ENCODE measurements around the gene RAB44. TPM values are rescaled to one million over a fixed set of nuclear protein-coding genes. Genes with fewer than 3 reads are reported as not detected.

Gene RAB44
- total and polyA plus RNA-seq, 2 of the 13 experiments (the other 11 are each of a cell fraction or from before 2014, with no cell fraction given), result not detected

DNA sequence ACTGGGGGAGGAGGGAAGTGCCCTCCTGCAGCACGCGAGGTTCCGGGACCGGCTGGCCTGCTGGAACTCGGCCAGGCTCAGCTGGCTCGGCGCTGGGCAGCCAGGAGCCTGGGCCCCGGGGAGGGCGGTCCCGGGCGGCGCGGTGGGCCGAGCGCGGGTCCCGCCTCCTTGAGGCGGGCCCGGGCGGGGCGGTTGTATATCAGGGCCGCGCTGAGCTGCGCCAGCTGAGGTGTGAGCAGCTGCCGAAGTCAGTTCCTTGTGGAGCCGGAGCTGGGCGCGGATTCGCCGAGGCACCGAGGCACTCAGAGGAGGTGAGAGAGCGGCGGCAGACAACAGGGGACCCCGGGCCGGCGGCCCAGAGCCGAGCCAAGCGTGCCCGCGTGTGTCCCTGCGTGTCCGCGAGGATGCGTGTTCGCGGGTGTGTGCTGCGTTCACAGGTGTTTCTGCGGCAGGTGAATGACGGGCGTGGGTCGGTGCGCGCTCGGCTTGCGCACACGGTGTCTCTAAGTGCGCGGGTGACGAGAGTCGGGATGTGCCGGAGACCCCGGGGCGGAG is 19.1 kb upstream of the RAB44 start, which contains the start of gene CDKN1A (continued):
- peak; percentile 59 for TF ChIP-seq ELF1 (CRISPR knock-in tag; IDR thresholded peaks at IDR 0.05)
- TF ChIP-seq HOXA5 (CRISPR knock-in tag; IDR thresholded peaks at IDR 0.05), result peak; percentile 90
- peak; percentile 40 for TF ChIP-seq MXD4 (CRISPR knock-in tag; IDR thresholded peaks at IDR 0.05)
- no peak for TF ChIP-seq ZNF225 (CRISPR knock-in tag; IDR thresholded peaks at IDR 0.05)
- TF ChIP-seq ZNF652 (CRISPR knock-in tag; IDR thresholded peaks at IDR 0.05; ENCODE audit: borderline replicate concordance, low read depth), result no peak
- no peak for TF ChIP-seq MBD4 (IDR thresholded peaks at IDR 0.05; ENCODE audit: borderline replicate concordance, low read length)
- TF ChIP-seq ZNF720 (CRISPR knock-in tag; IDR thresholded peaks at IDR 0.05), result no peak
- no peak for TF ChIP-seq ZNF598 (CRISPR knock-in tag; IDR thresholded peaks at IDR 0.05; ENCODE audit: borderline replicate concordance)
- no peak for TF ChIP-seq ATM (IDR thresholded peaks at IDR 0.05; ENCODE audit: borderline replicate concordance)
- peak; percentile 15; the same call in 1 of the 2 replicates for TF ChIP-seq IRF2 (CRISPR knock-in tag; IDR thresholded peaks at IDR 0.05)
- no peak for TF ChIP-seq NONO (IDR thresholded peaks at IDR 0.05)
- peak; percentile 52 for TF ChIP-seq NONO (CRISPR knock-in tag; conservative IDR thresholded peaks at IDR 0.05)
- TF ChIP-seq, protein P1, sequence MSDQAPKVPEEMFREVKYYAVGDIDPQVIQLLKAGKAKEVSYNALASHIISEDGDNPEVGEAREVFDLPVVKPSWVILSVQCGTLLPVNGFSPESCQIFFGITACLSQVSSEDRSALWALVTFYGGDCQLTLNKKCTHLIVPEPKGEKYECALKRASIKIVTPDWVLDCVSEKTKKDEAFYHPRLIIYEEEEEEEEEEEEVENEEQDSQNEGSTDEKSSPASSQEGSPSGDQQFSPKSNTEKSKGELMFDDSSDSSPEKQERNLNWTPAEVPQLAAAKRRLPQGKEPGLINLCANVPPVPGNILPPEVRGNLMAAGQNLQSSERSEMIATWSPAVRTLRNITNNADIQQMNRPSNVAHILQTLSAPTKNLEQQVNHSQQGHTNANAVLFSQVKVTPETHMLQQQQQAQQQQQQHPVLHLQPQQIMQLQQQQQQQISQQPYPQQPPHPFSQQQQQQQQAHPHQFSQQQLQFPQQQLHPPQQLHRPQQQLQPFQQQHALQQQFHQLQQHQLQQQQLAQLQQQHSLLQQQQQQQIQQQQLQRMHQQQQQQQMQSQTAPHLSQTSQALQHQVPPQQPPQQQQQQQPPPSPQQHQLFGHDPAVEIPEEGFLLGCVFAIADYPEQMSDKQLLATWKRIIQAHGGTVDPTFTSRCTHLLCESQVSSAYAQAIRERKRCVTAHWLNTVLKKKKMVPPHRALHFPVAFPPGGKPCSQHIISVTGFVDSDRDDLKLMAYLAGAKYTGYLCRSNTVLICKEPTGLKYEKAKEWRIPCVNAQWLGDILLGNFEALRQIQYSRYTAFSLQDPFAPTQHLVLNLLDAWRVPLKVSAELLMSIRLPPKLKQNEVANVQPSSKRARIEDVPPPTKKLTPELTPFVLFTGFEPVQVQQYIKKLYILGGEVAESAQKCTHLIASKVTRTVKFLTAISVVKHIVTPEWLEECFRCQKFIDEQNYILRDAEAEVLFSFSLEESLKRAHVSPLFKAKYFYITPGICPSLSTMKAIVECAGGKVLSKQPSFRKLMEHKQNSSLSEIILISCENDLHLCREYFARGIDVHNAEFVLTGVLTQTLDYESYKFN (CRISPR knock-in tag; conservative IDR thresholded peaks at IDR 0.05), result no peak; the same call in 1 of the 2 replicates
- TF ChIP-seq ZNF205 (CRISPR knock-in tag; IDR thresholded peaks at IDR 0.05), result peak; percentile 26; the same call in 1 of the 2 replicates
- 0 out of 2 replicates have a peak, but pooled peaks have one; percentile 24 for TF ChIP-seq RFXANK (CRISPR knock-in tag; IDR thresholded peaks at IDR 0.05)
- TF ChIP-seq ZNF296 (CRISPR knock-in tag; conservative IDR thresholded peaks at IDR 0.05), result peak; percentile 30
- TF ChIP-seq, protein P2, sequence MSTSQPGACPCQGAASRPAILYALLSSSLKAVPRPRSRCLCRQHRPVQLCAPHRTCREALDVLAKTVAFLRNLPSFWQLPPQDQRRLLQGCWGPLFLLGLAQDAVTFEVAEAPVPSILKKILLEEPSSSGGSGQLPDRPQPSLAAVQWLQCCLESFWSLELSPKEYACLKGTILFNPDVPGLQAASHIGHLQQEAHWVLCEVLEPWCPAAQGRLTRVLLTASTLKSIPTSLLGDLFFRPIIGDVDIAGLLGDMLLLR (CRISPR knock-in tag; IDR thresholded peaks at IDR 0.05), result peak; percentile 84
- TF ChIP-seq RNF2 (conservative IDR thresholded peaks at IDR 0.05; ENCODE audit: low read depth), result peak; percentile 64
- no peak for TF ChIP-seq NFKBIZ (CRISPR knock-in tag; IDR thresholded peaks at IDR 0.05)
- no peak; the same call in 1 of the 2 replicates for TF ChIP-seq ZFP36L2 (CRISPR knock-in tag; IDR thresholded peaks at IDR 0.05)
- no peak; the same call in 1 of the 2 replicates for TF ChIP-seq CENPT (CRISPR knock-in tag; IDR thresholded peaks at IDR 0.05; ENCODE audit: low read depth)
